Bronchial epithelial cell (primary cell): ENCODE results near the gene MAP7. TPM values are rescaled to one million over a fixed set of nuclear protein-coding genes. Genes with fewer than 3 reads are reported as not detected.

ENCODE experiments used
- DNase-seq: peaks from one replicate; pipeline ENCODE4 v3.0.0-alpha.2; 2010; ENCODE audit warnings: low read depth
- FAIRE-seq: peaks from 2 replicates; lab custom pipeline; 2011; peaks lifted over from hg19 to GRCh38; lab: Jason Lieb, UNC
- H3K27me3 ChIP-seq: 2 replicates; pipeline ENCODE4 v1.5.1; 2011; ENCODE audit warnings: low read length; ENCODE audit not compliant: control insufficient read depth, insufficient read depth
- H3K36me3 ChIP-seq: 2 replicates; pipeline ENCODE4 v1.5.1; 2011; ENCODE audit warnings: low read length; ENCODE audit not compliant: control insufficient read depth, insufficient read depth
- H3K4me3 ChIP-seq: 2 replicates; pipeline ENCODE4 v1.5.1; 2011; ENCODE audit warnings: mild to moderate bottlenecking, low read depth, low read length, control low read depth
- total RNA-seq: library from RNA; depleted of rRNA; stranded (reverse); fragments of >200 nt; gene quantifications from 2 replicates; pipeline ENCODE4 v1.2.1, GENCODE V29; 2014
- TF ChIP-seq, protein P1 (sequence below): IDR thresholded peaks from 2 replicates; pipeline ENCODE4 v1.5.1; 2011; ENCODE audit warnings: mild to moderate bottlenecking, moderate library complexity, low read length, control low read depth, inconsistent platforms; ENCODE audit not compliant: insufficient read depth, severe bottlenecking

MAP7 gene
- total RNA-seq, 1 donor from 2014 or later, result 30.8 TPM

DNA sequence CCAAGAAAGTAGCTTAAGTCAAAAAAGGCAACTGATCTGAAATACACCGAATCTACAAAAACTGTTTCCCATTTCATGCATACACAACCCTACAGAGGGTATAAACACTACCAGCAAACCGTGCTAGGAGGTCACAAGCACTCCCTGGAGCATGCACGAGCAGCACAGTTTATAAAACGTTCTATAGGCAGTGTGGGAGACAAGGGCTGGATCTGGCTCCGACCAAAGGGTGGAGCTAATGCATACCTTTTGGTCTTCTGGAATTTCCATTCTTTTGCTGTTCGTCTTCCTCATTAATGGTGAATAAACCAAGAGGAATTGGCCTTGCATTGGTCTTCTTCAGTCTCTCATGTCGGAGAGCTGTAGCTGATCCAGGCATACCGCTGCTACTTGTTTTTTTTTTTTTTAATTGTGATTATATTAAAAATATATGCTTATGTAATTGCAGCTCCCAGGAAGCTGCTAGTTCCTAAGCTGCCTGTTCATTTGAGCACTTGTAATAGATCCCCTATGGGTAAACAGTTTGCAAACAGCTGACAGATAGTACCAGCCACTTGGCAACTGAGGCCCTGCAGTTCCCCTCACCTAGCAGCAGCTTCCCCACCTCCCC, 24.5 kb downstream of the MAP7 start:
- H3K4me3 ChIP-seq, result no peak overlapping the region
- FAIRE-seq, result no peak

DNA sequence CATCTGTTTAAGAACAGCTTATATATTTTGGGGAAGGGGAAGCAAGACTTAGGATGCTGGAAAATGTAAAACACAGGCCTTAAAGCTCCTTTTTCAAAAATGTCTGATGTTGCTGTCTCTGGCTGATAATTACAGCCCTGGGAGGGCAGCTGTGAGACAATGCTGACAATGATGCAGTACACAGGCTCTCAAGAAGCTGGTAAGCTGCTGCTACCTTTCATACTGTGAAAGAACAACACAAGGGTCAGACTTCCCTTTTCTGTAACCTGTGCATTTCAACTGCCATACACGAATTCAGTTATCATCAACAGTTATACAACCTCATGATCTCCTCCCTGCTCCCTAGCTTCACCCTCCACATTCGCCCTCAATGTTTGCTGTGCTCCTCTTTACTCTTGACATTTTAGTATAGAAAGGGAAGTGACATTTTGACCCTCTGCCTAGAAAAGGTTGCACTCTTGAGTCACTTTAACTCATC, 25.2 kb downstream of the MAP7 start:
- FAIRE-seq (no peak), DNase-seq (no peak)

More for the DNA sequence above, 24.5 kb downstream of the MAP7 start:
- peak; percentile 69 for DNase-seq
- no peaks in the 10 kb centered on the region for H3K27me3 ChIP-seq
- TF ChIP-seq, protein P1, sequence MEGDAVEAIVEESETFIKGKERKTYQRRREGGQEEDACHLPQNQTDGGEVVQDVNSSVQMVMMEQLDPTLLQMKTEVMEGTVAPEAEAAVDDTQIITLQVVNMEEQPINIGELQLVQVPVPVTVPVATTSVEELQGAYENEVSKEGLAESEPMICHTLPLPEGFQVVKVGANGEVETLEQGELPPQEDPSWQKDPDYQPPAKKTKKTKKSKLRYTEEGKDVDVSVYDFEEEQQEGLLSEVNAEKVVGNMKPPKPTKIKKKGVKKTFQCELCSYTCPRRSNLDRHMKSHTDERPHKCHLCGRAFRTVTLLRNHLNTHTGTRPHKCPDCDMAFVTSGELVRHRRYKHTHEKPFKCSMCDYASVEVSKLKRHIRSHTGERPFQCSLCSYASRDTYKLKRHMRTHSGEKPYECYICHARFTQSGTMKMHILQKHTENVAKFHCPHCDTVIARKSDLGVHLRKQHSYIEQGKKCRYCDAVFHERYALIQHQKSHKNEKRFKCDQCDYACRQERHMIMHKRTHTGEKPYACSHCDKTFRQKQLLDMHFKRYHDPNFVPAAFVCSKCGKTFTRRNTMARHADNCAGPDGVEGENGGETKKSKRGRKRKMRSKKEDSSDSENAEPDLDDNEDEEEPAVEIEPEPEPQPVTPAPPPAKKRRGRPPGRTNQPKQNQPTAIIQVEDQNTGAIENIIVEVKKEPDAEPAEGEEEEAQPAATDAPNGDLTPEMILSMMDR, result peak; percentile 3
- no peaks in the 10 kb centered on the region for H3K36me3 ChIP-seq

DNA sequence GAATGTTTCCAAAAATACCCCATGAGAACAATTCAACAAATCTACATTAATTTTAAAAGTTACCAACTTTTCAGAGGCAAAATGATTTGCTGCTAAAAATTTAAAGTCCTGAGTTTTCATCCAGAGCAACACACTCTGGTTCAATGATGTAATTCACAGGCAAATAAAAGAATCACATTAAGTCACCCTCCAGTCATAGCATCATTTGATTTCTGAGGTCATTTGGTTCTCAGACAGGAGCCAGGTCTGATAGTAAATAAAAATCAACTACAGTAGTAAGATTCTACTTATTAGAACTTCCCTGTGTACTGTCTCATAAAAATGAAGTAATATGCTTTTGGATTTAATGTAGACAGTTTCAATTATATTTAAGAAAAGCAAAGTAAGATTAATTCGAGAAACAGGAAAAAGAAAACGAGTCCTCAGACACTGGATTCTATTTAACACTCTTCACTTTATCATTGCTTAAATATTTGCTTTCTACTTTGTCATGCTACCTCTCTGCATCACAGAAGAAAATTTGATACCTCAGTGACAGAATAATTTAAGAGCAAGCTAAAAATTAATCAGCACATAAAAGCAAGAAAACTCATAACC, 25.8 kb downstream of the MAP7 start:
- FAIRE-seq, result no peak
- H3K4me3 ChIP-seq, result no peak overlapping the region

More for the DNA sequence above, 25.2 kb downstream of the MAP7 start:
- no peaks in the 10 kb centered on the region for H3K27me3 ChIP-seq
- no peaks in the 10 kb centered on the region for H3K36me3 ChIP-seq
- H3K4me3 ChIP-seq, result no peak overlapping the region
- TF ChIP-seq, protein P1, result no peak

DNA sequence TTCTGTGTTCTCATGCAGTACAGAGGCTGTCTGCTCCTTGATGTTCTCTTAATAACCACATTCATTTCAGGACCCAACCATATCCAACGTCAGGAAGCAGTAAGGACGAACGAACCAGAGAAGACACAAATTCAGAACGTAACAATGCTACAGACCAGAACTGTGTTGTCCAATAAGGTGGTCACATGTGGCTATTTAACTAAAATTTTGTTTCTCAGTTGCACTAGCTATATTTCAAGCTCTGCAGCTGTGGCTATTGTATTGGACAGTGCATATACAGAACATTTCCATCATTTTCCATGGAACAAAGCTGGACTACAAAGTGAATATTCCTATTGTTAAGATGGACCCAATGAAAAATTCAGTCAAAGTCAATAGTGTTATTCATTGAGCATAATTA, 27.0 kb downstream of the MAP7 start:
- H3K36me3 ChIP-seq, result no peaks in the 10 kb centered on the region
- H3K4me3 ChIP-seq, result no peak overlapping the region
- TF ChIP-seq, protein P1, result no peak
- FAIRE-seq, result no peak
- DNase-seq, result no peak
- H3K27me3 ChIP-seq, result no peaks in the 10 kb centered on the region

More for the DNA sequence above, 25.8 kb downstream of the MAP7 start:
- Histone ChIP-seq H3K36me3 (no peaks in the 10 kb centered on the region), H3K27me3 (no peaks in the 10 kb centered on the region)
- TF ChIP-seq, protein P1, result no peak
- peak; percentile 29 for DNase-seq

DNA sequence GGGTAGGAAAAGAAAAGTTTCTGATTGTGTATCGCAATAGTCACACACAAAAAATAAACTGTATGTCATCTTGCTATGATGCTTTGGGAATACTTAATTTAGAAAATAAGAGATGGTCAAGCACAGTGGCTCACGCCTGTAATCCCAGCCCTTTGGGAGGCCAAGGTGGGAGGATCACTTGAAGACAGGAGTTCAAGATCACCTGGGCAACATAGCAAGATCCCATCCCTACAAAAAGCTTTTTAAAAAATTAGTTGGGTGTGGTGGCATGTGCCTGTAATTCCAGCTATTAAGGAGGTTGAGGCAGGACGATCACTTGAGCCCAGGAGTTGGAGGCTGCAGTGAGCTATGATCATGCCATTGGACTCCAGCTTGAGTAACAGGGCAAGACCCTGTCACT, 27.6 kb downstream of the MAP7 start:
- Histone ChIP-seq H3K36me3 (no peaks in the 10 kb centered on the region), H3K4me3 (no peak overlapping the region), H3K27me3 (no peaks in the 10 kb centered on the region)
- DNase-seq (no peak), FAIRE-seq (no peak)
- TF ChIP-seq, protein P1, result no peak

DNA sequence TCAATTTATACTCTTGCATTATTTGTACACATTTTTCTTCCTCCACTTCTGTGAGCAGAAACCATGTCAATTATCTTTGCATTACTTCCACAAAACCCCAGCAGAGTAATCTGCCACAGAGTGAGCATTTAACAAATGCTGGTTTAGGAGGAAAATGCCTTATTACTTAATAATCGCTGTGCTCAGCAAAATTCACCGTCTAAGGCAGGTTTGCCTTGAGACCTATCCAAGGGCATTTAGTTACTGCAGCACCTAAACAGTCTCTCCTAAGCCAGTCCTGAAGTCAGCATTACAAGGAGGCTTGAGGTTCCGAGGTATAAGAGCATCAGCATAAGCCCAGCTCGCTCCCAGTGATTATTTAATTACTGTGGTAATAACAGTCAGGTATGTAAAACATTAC, 28.3 kb downstream of the MAP7 start:
- Histone ChIP-seq H3K36me3 (no peaks in the 10 kb centered on the region), H3K27me3 (no peaks in the 10 kb centered on the region), H3K4me3 (no peak overlapping the region)
- DNase-seq (no peak), FAIRE-seq (no peak)
- TF ChIP-seq, protein P1, result no peak
